Tibial nerve (tissue), 4 donors: ENCODE results near the gene PTH1R. TPM values are rescaled to one million over a fixed set of nuclear protein-coding genes. Genes with fewer than 3 reads are reported as not detected.

ENCODE experiments used
- DNase-seq, 2 donors: peaks; one replicate each; pipeline ENCODE4 v3.0.0-alpha.2; 2019; ENCODE audit warnings: low spot score in 2 of 2
- H3K27ac ChIP-seq, 4 donors: fragments of 200-600 bp; sonication (generic) in 3 of 4; one replicate each; pipeline ENCODE4 v1.5.1; 2017 to 2019; ENCODE audit warnings: mild to moderate bottlenecking in 1 of 4
- H3K27me3 ChIP-seq, 2 donors: fragments of 200-600 bp; sonication (generic) in 1 of 2; one replicate each; pipeline versions ENCODE4 v1.5.1 to v1.6.0; 2017 to 2019
- H3K36me3 ChIP-seq, 3 donors: fragments of 200-600 bp; sonication (generic); one replicate each; pipeline ENCODE4 v1.5.1; 2018 to 2019
- H3K4me1 ChIP-seq, 4 donors: fragments of 200-600 bp; sonication (generic) in 3 of 4; one replicate each; pipeline ENCODE4 v1.5.1; 2017 to 2019
- H3K4me3 ChIP-seq, 4 donors: fragments of 200-600 bp; sonication (generic) in 3 of 4; one replicate each; pipeline ENCODE4 v1.5.1; 2017 to 2019; ENCODE audit warnings: mild to moderate bottlenecking in 1 of 4, moderate library complexity in 1 of 4
- H3K9me3 ChIP-seq, 4 donors: fragments of 200-600 bp; sonication (generic) in 3 of 4; one replicate each; pipeline ENCODE4 v1.5.1; 2017 to 2019
- CTCF ChIP-seq, 5 experiments: fragments of 200-600 bp in 3 of 5; fragments of 450-650 bp in 2 of 5; sonication (generic) in 3 of 5; IDR thresholded peaks; one replicate each; pipeline ENCODE4 v1.5.1; 2016 to 2019; ENCODE audit warnings: antibody characterized with exemption in 5 of 5, mild to moderate bottlenecking in 3 of 5, moderate library complexity in 2 of 5
- EP300 ChIP-seq, 2 donors: sonication (generic); formaldehyde crosslinking; IDR thresholded peaks; one replicate each; pipeline ENCODE4 v1.6.1; 2017; ENCODE audit warnings: antibody characterized with exemption in 2 of 2, mild to moderate bottlenecking in 1 of 2
- POLR2A ChIP-seq, 2 donors: fragments of 450-650 bp; IDR thresholded peaks; one replicate each; pipeline ENCODE4 v1.6.1; 2017; ENCODE audit warnings: antibody characterized with exemption in 2 of 2, mild to moderate bottlenecking in 2 of 2, moderate library complexity in 2 of 2
- WGBS, 2 donors: methylation state at CpG; one replicate each; pipeline ENCODE4 v1.1.5; 2018; 5-methylcytosine and 5-hydroxymethylcytosine counted together
- total RNA-seq, 4 donors: library from RNA; depleted of rRNA; stranded (reverse); fragments of >200 nt; gene quantifications; one replicate each; pipeline ENCODE4 v1.1.0, GENCODE V29; 2016

The PTH1R gene
- total RNA-seq, 4 donors from 2014 or later, result 8.1 to 14.3 (median 13.6) TPM

DNA sequence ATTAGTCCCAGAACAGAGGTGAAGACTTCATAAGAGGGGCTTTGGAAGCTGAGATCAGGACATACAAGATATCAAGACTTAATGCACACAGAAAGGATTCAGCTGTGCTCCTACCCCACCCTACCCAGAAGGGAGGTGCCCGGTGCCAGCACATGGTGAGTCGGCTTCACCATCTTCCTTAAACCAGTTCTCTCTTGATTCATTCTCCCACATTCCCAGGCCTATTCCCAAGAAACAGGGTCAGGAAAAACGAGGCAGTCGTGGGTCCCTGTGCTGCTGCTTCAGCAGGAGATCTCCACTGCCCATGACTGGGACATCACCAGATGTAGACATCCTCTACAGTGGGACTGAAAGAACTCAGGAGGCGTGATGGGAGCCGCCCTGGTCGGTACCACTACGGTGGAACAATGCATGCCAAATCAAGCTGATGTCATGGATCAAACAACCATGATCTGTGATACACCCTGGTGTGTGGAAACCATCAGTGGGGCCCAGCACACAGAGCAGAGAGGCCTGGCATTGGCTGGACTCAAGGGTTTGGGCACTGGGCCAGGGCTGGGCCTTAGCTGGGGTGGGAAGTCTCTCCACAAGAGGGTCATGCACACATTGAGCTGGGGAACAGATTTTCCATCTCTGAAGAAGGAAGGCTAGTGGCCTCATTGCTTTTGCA lies 57.1 kb downstream of the PTH1R start:
- no peak for DNase-seq
- peaks cover 4 to 90% (median 75%) of the 10 kb centered on the region in 4 donors for H3K4me1 ChIP-seq
- TF ChIP-seq EP300 (IDR thresholded peaks at IDR 0.05) (no peak), POLR2A (IDR thresholded peaks at IDR 0.05) (no peak), CTCF (IDR thresholded peaks at IDR 0.05) (no peak)
- peaks cover 0 to 31% (median 0%) of the 10 kb centered on the region in 3 donors for H3K36me3 ChIP-seq
- 48 to 50% methylated on average over 8 of the region's 8 CpGs for WGBS, 2 donors
- no peak overlapping the region for H3K4me3 ChIP-seq
- no peaks in the 10 kb centered on the region for H3K27me3 ChIP-seq
- peak overlapping the region; percentile 26 to 89 (median 55) for H3K27ac ChIP-seq
- H3K9me3 ChIP-seq, result no peaks in the 10 kb centered on the region

GRCh38 chr3:46935168-46935858 lies 57.8 kb downstream of the PTH1R start:
- H3K9me3 ChIP-seq, result no peaks in the 10 kb centered on the region
- peak overlapping the region; percentile 26 to 89 (median 55) for H3K27ac ChIP-seq
- WGBS, 2 donors, result 44 to 55% methylated on average over 7 of the region's 7 CpGs
- TF ChIP-seq POLR2A (IDR thresholded peaks at IDR 0.05) (no peak), EP300 (IDR thresholded peaks at IDR 0.05) (peak in 1 of 2 donors; percentile 53), CTCF (IDR thresholded peaks at IDR 0.05) (peak in 4 of 5 experiments; percentile 28 to 45 (median 40))
- peaks cover 0 to 37% (median 0%) of the 10 kb centered on the region in 3 donors for H3K36me3 ChIP-seq
- H3K4me1 ChIP-seq, result peaks cover 4 to 83% (median 68%) of the 10 kb centered on the region in 4 donors
- no peaks in the 10 kb centered on the region for H3K27me3 ChIP-seq
- DNase-seq, result peak in 1 of 2 donors; percentile 50
- H3K4me3 ChIP-seq, result no peak overlapping the region

DNA sequence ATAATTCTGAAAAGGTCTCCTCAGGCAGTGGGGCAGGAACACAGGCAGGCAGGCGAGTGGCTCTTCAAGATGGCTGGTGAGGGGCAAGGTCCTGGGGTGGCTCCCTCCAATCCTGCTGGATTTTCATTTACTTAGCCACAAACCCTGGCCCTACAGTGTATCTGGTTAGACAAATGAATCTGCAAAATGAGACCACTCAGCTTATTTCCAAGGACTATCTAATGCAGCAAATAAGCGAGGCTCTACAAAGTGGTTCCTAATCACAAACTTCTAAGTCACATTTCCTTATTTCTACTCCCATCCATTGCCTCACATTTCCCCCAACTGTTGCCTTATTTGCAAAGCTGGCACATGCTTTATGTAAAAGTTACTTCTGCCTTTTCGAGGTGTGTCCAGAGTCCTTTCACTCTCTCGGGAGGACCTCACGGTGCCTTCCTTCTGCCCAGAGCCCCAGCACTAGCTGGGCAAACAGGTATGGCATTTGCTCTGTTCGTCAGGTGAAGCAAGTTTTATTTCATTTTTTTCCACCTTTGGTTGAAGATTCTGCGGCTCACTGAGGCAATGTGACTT lies 58.6 kb downstream of the PTH1R start:
- Histone ChIP-seq H3K9me3 (no peaks in the 10 kb centered on the region), H3K4me3 (no peak overlapping the region), H3K27ac (peak overlapping the region in 3 of 4 donors; percentile 37 to 89 (median 69)), H3K4me1 (peaks cover 4 to 75% (median 61%) of the 10 kb centered on the region in 4 donors), H3K27me3 (no peaks in the 10 kb centered on the region), H3K36me3 (peaks cover 0 to 44% (median 0%) of the 10 kb centered on the region in 3 donors)
- DNase-seq, result no peak
- no peak for TF ChIP-seq POLR2A (IDR thresholded peaks at IDR 0.05)
- no peak for TF ChIP-seq CTCF (IDR thresholded peaks at IDR 0.05)
- TF ChIP-seq EP300 (IDR thresholded peaks at IDR 0.05), result peak in 1 of 2 donors; percentile 39
- WGBS, 2 donors, result 78 to 79% methylated on average over 7 of the region's 7 CpGs

DNA sequence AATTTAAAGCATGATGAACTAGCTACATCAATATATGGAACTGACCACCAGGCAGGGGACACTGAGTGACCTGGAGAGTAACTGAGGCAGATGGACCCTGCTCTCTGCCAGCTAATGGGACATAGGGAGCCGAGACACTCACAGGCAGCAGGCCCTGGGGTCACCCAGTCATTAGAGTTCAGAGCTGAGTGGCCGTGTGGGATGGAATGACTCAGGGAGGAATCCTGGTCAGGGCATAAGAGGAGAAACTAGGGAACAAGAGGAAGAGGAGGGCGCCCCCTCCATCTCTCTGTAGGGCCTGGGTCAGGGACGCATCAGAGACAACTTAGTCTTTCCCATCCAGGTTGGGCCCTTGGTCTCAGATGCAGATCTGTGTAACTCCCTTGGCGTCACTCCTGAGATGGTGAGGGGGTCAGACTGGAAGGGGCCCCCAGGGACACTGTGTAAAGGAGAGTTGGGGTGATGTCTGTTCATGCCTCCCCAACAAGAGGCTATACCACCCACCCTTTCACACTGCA lies 59.3 kb downstream of the PTH1R start:
- no peak for DNase-seq
- H3K4me1 ChIP-seq, result peaks cover 4 to 71% (median 54%) of the 10 kb centered on the region in 4 donors
- TF ChIP-seq EP300 (IDR thresholded peaks at IDR 0.05) (no peak), POLR2A (IDR thresholded peaks at IDR 0.05) (no peak), CTCF (IDR thresholded peaks at IDR 0.05) (no peak)
- H3K4me3 ChIP-seq, result no peak overlapping the region
- H3K27me3 ChIP-seq, result no peaks in the 10 kb centered on the region
- WGBS, 2 donors, result 66 to 68% methylated on average over 5 of the region's 5 CpGs
- H3K36me3 ChIP-seq, result peaks cover 0 to 44% (median 0%) of the 10 kb centered on the region in 3 donors
- peak overlapping the region in 3 of 4 donors; percentile 37 to 89 (median 69) for H3K27ac ChIP-seq
- no peaks in the 10 kb centered on the region for H3K9me3 ChIP-seq
